H1 (cell line): ENCODE results near the gene PPP1R18. TPM values are rescaled to one million over a fixed set of nuclear protein-coding genes. Genes with fewer than 3 reads are reported as not detected.
A peak's percentile ranks its signal among the peaks of the same experiment; 100 is the strongest.

ENCODE experiments used
- BRCA1 ChIP-seq: IDR thresholded peaks from 2 replicates; pipeline ENCODE4 v1.6.1; 2012; ENCODE audit warnings: low read depth, low read length, improper control_type of control experiment
- CEBPB ChIP-seq: IDR thresholded peaks from 2 replicates; pipeline ENCODE4 v1.6.1; 2012; ENCODE audit warnings: low read depth, low read length
- EZH2 ChIP-seq: fragments of 200-600 bp; sonication (generic); IDR thresholded peaks from 2 replicates; pipeline ENCODE4 v1.7.1; 2012; ENCODE audit warnings: low read depth, mild to moderate bottlenecking, moderate library complexity, low read length, inconsistent platforms; ENCODE audit not compliant: severe bottlenecking
- MAX ChIP-seq: IDR thresholded peaks from 2 replicates; pipeline ENCODE4 v1.6.1; 2012; ENCODE audit warnings: inconsistent platforms
- PHF8 ChIP-seq: fragments of 200-600 bp; sonication (generic); conservative IDR thresholded peaks from 2 replicates; pipeline ENCODE4 v1.7.1; 2012; ENCODE audit warnings: low read depth, mild to moderate bottlenecking, inconsistent platforms, low read length, moderate library complexity
- RAD21 ChIP-seq, 2 experiments: IDR thresholded peaks in 1 of 2; conservative IDR thresholded peaks in 1 of 2; 2 replicates each; pipeline ENCODE4 v1.6.1; 2011; ENCODE audit warnings: low read depth in 2 of 2, low read length in 2 of 2, improper control_type of control experiment in 1 of 2, inconsistent platforms in 1 of 2, mild to moderate bottlenecking in 1 of 2, moderate library complexity in 1 of 2
- RNF2 ChIP-seq: fragments of 200-900, 300-1000 bp; sonication (generic); IDR thresholded peaks from 2 replicates; pipeline ENCODE4 v1.7.1; 2016; ENCODE audit warnings: borderline replicate concordance, low read depth, mild to moderate bottlenecking, antibody characterized with exemption, low read length; ENCODE audit not compliant: poor library complexity, severe bottlenecking; ENCODE audit errors: missing control alignments
- RXRA ChIP-seq: IDR thresholded peaks from 2 replicates; pipeline ENCODE4 v1.6.1; 2011; ENCODE audit warnings: low read depth, mild to moderate bottlenecking, low read length, moderate library complexity; ENCODE audit not compliant: insufficient read depth
- SP4 ChIP-seq: IDR thresholded peaks from 2 replicates; pipeline ENCODE4 v1.6.1; 2012; ENCODE audit warnings: low read length, inconsistent platforms
- USF2 ChIP-seq: IDR thresholded peaks from 2 replicates; pipeline ENCODE4 v1.6.1; 2011; ENCODE audit warnings: low read length, improper control_type of control experiment
- polyA plus RNA-seq, 7 experiments: library from polyadenylated mRNA; depleted of rRNA in 3 of 7; stranded (reverse) in 5 of 7; unstranded in 2 of 7; fragments of >200 nt in 5 of 7; fragments of 200-250 nt in 2 of 7; gene quantifications; 1 replicate in 5 of 7; 2 replicates in 1 of 7; 4 replicates in 1 of 7; pipeline versions ENCODE4 v1.2.1 to v1.2.3, GENCODE V29; 2011 to 2013; ENCODE audit warnings: missing spikeins in 2 of 7, mixed read lengths in 2 of 7
- total RNA-seq: library from RNA; stranded (reverse); fragmentation: NEBNext Ultra II Directional; extraction: Animal tissue kit (Norgen Biotek cat#: 25700); gene quantifications from 2 replicates; pipeline ENCODE4 v1.2.1, GENCODE V29; 2021

Gene PPP1R18
- total and polyA plus RNA-seq, 2 of the 8 experiments (the other 6 are each of a cell fraction or from before 2014, with no cell fraction given): 25.1 to 29.1 TPM

GRCh38 chr6:30730601-30731435 lies 44.4 kb upstream of the PPP1R18 start (continued):
- TF ChIP-seq EZH2: no peak
- TF ChIP-seq RXRA: no peak
- TF ChIP-seq USF2: no peak
- TF ChIP-seq BRCA1: no peak
- TF ChIP-seq PHF8: no peak
- peak; percentile 39; the same call in 1 of the 2 replicates for TF ChIP-seq MAX
- TF ChIP-seq CEBPB: no peak
- no peak for TF ChIP-seq RNF2
- peak; percentile 79 to 85 for TF ChIP-seq RAD21 (IDR thresholded peaks at IDR 0.05 in 1 of 2, conservative IDR thresholded peaks at IDR 0.05 in 1 of 2; ENCODE audit: low read depth in 2 of 2, low read length in 2 of 2)
- TF ChIP-seq SP4: no peak
